AG08396 (cell line): Measurements from ENCODE around the gene SYNM.

Source experiments
- DNase-seq: peaks from one replicate; pipeline ENCODE4 v3.0.0; 2012; ENCODE audit warnings: low spot score, mixed read lengths

Gene SYNM

GRCh38 chr15:99122831-99123712 is 18.2 kb downstream of the SYNM start:
- no peak for DNase-seq

- peak; percentile 92 for DNase-seq
Observed at GRCh38 chr15:99123713-99124451, 19.0 kb downstream of the SYNM start.

- DNase-seq = no peak
Observed at GRCh38 chr15:99124641-99125040, 19.8 kb downstream of the SYNM start.

DNA sequence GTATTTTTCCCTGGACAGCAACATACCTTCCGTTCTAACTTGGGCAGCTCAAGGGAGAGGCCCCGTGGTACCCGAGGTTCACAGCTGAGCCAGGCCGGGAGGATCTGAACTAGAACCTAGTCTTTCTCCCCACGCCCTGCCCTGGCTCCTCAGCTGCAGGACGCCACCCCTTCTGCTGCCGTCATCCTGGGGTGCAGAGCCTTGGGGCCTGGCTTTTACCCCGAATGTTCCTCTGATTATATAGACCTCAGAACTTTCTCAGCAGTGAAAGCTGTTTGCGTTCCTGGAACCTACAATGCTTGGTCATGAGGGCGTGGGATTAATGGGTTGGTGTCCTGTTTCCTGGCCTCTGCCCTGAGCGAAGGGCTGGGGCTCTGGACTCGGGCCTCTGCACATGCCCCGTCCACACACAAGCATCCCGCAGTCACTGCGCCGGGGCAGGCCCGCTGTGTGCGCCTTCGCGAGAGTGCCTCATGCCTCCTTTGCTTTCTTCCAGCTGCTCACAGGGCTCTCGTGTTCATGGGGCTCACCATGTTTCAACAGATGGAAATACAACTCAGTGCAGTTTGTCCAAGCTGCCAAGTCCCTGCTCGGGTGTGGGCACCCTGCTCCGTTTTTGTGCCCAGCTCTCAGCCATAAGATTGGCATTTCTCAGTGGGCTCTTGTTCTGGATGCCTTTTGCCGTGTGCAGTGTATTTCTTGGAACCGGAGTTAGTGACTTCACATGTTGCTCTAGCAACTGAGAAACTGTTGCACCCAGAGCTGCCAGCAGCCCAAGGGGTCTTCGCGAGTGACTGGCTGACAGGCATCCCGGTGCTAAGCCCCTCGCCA is 20.4 kb downstream of the SYNM start:
- DNase-seq = no peak

DNA sequence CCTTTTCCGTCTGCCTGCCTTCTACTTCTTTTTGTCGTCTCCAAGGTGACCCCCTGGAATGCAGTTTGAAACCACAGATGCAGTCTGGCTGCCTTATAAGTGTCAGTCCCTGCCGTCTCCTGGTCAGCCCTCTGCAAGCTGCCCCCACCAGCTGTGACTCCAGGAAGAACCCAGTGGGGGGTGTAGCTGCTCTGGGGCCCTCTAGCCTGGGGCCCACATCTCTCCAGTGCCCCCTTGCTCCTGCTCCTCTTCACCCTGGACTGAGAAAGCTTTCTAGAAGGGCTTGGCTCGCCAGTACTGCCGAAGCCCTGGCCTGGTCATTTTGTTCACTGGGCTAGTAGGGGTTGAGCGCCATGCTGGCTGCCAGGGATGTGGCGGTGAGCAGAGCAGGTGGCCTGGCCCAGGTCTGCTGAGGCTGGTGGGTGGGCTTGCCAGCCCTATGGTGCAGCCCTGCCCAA is 21.3 kb downstream of the SYNM start:
- DNase-seq = no peak

GRCh38 chr15:99126930-99127329 is 22.1 kb downstream of the SYNM start:
- no peak for DNase-seq

GRCh38 chr15:99127773-99128172 is 22.9 kb downstream of the SYNM start:
- no peak for DNase-seq

GRCh38 chr15:99128411-99128810 is 23.5 kb downstream of the SYNM start:
- no peak for DNase-seq

- no peak for DNase-seq
Observed at GRCh38 chr15:99129644-99130043, 24.8 kb downstream of the SYNM start.

DNA sequence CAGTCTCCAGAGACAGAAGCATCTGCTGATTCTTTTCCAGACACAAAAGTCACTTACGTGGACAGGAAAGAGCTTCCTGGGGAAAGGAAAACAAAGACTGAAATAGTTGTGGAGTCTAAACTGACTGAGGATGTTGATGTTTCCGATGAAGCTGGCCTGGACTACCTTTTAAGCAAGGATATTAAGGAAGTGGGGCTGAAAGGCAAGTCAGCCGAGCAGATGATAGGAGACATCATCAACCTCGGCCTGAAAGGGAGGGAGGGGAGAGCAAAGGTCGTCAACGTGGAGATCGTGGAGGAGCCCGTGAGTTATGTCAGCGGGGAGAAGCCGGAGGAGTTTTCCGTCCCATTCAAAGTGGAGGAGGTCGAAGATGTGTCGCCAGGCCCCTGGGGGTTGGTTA is 25.4 kb downstream of the SYNM start:
- DNase-seq = no peak

DNA sequence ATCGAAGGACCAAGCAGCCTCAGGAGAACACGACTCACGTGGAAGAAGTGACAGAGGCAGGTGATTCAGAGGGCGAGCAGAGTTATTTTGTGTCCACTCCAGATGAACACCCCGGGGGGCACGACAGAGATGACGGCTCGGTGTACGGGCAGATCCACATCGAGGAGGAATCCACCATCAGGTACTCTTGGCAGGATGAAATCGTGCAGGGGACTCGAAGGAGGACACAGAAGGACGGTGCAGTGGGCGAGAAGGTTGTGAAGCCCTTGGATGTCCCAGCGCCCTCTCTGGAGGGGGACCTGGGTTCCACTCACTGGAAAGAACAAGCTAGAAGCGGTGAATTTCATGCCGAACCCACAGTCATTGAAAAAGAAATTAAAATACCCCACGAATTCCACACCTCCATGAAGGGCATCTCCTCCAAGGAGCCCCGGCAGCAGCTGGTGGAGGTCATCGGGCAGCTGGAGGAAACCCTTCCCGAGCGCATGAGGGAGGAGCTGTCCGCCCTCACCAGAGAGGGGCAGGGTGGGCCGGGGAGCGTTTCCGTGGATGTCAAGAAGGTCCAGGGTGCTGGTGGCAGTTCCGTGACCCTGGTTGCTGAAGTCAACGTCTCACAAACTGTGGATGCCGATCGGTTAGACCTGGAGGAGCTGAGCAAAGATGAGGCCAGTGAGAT is 26.0 kb downstream of the SYNM start:
- DNase-seq = no peak

DNA sequence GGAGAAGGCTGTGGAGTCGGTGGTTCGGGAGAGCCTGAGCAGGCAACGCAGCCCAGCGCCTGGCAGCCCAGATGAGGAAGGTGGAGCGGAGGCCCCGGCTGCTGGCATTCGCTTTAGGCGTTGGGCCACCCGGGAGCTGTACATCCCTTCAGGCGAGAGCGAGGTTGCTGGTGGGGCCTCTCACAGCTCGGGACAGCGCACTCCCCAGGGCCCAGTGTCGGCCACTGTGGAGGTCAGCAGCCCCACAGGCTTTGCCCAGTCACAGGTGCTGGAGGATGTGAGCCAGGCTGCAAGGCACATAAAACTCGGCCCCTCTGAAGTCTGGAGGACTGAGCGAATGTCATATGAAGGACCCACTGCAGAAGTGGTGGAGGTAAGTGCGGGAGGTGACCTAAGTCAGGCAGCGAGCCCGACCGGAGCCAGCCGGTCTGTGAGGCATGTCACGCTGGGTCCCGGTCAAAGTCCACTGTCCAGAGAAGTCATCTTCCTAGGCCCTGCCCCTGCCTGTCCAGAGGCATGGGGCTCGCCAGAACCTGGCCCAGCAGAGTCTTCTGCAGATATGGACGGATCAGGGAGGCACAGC is 26.7 kb downstream of the SYNM start:
- DNase-seq = no peak

DNA sequence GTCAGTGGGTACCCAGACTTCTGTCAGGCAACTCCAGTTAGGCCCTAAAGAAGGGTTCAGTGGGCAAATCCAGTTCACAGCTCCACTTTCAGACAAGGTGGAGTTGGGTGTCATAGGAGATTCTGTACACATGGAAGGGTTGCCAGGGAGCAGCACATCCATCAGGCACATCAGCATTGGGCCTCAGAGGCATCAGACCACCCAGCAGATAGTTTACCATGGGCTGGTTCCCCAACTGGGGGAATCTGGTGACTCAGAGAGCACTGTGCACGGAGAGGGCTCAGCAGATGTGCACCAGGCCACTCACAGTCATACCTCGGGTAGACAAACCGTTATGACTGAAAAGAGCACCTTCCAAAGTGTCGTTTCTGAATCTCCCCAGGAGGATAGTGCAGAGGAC is 27.2 kb downstream of the SYNM start:
- DNase-seq = no peak

DNA sequence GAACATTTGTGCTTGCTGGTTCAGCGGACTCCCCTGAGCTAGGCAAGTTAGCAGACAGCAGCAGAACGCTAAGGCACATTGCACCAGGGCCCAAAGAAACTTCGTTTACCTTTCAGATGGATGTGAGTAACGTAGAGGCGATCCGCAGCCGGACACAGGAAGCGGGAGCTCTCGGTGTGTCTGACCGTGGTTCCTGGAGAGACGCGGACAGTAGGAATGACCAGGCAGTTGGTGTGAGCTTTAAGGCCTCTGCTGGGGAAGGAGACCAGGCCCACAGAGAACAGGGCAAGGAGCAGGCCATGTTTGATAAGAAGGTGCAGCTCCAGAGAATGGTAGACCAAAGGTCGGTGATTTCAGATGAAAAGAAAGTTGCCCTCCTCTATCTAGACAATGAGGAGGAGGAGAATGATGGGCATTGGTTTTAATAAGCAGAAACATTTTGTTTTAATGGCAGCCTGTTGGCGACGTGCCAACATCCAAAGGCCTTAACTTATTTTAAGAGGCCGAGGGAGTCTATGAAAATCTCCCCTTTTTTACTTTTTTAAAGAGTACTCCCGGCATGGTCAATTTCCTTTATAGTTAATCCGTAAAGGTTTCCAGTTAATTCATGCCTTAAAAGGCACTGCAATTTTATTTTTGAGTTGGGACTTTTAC is 27.9 kb downstream of the SYNM start:
- no peak for DNase-seq

- no peak for DNase-seq
Observed at GRCh38 chr15:99134317-99134821, 29.5 kb downstream of the SYNM start.

DNA sequence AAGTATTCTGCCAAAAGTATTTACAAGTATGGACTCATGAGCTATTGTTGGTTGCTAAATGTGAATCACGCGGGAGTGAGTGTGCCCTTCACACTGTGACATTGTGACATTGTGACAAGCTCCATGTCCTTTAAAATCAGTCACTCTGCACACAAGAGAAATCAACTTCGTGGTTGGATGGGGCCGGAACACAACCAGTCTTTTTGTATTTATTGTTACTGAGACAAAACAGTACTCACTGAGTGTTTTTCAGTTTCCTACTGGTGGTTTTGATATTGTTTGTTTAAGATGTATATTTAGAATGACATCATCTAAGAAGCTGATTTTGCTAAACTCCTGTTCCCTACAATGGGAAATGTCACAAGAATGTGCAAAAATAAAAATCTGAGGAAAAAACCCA is 30.3 kb downstream of the SYNM start:
- DNase-seq = no peak

- no peak for DNase-seq
Observed at GRCh38 chr15:99137111-99137546, 32.2 kb downstream of the SYNM start.

DNA sequence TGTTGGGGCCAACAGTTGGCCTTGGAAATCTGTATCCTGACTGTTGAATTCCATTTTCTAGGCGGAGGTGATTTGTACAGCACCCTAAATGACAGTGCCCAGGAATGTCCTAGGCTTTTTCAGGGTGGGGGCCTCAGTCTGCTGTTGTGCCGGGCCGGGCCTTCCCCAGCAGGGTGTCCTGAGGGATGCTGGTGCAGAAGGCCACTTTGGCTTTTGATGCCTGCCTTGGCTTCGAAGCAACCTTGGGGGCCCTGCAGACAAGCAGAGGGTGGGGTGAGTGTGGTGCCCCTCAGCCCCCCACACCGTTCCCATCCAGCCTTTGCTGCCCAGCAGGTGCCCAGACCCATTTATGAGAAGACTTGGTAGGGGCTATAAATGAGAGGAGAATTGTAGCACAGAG is 33.0 kb downstream of the SYNM start:
- no peak for DNase-seq

DNA sequence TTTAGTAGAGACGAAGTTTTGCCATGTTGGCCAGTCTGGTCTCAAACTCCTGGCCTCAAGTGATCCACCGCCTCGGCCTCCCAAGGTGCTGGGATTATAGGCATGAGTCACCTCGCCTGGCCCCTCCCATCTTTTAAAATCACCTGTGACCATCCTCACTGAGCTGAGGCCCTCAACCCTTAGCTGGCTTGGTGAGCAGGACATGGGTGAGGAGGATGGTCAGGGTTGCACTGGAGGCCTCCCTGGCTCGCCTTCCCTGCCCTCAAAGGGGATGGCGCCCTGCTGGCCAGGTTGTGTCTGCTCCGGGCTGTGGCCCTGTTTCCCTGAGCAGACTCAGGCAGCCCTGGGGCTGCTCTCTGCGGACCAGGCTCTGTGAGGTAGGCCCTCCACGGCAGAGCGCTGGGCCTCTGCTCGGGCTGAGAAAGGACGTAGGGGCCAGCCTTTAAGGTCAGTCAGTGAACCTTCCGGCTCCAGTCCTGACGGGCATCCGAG is 33.7 kb downstream of the SYNM start:
- no peak for DNase-seq

GRCh38 chr15:99139276-99139675 is 34.4 kb downstream of the SYNM start:
- no peak for DNase-seq
